Endothelial cell of umbilical vein (primary cell): ENCODE measurements around the gene IGFBP2. TPM values are rescaled to one million over a fixed set of nuclear protein-coding genes. Genes with fewer than 3 reads are reported as not detected.

Experiments used
- BruUV-seq: library from RNA; stranded (reverse); fragments of 400-500 nt; replicated peaks from 2 replicates; lab custom pipeline; 2021; lab: Mats Ljungman, UMichigan
- CTCF ChIA-PET: fragments of 300-600, 350-600 bp; sonication (Branson Sonifier 250); formaldehyde crosslinking; loops from one replicate; lab custom pipeline; 2021; ENCODE audit warnings: antibody characterized with exemption, inconsistent platforms; lab: Charles Lee
- POLR2A ChIA-PET: fragments of 300-600, 350-600 bp; sonication (Branson Sonifier 250); formaldehyde crosslinking; loops from one replicate; lab custom pipeline; 2021; ENCODE audit warnings: antibody characterized with exemption, inconsistent platforms; lab: Charles Lee
- DNase-seq: peaks from one replicate; pipeline ENCODE4 v3.0.0-alpha.2; 2011; ENCODE audit warnings: low read depth, low spot score
- FAIRE-seq: peaks from 2 replicates; lab custom pipeline; 2011; peaks lifted over from hg19 to GRCh38; lab: Jason Lieb, UNC
- H2AFZ ChIP-seq: 2 replicates; pipeline ENCODE4 v1.6.0; 2012; ENCODE audit warnings: low read depth, low read length, control low read depth, inconsistent platforms
- H3K27ac ChIP-seq: 2 replicates; pipeline ENCODE4 v1.5.1; 2011; ENCODE audit warnings: low read depth, mild to moderate bottlenecking, control low read depth, low read length, moderate library complexity; ENCODE audit not compliant: insufficient read depth
- H3K27me3 ChIP-seq, 2 experiments: 2 replicates each; pipeline versions ENCODE4 v1.6.0 to v1.6.1; 2011; ENCODE audit warnings: low read length in 2 of 2, mixed read lengths in 1 of 2; ENCODE audit not compliant: control insufficient read depth in 2 of 2, insufficient read depth in 2 of 2
- H3K36me3 ChIP-seq, 2 experiments: 2 replicates in 1 of 2; 3 replicates in 1 of 2; pipeline ENCODE4 v1.5.1; 2011; ENCODE audit warnings: low read length in 2 of 2, mild to moderate bottlenecking in 1 of 2, moderate library complexity in 1 of 2; ENCODE audit not compliant: control insufficient read depth in 2 of 2, insufficient read depth in 2 of 2; ENCODE audit errors: extremely low read depth in 1 of 2
- H3K4me1 ChIP-seq: 3 replicates; pipeline ENCODE4 v1.5.1; 2011; ENCODE audit warnings: mild to moderate bottlenecking, low read length; ENCODE audit not compliant: control insufficient read depth, insufficient read depth; ENCODE audit errors: extremely low read depth
- H3K4me2 ChIP-seq: 2 replicates; pipeline ENCODE4 v1.6.1; 2011; ENCODE audit warnings: low read length, control low read depth, mixed read lengths; ENCODE audit not compliant: insufficient read depth
- H3K4me3 ChIP-seq, 3 experiments: fragments of 200-600 bp in 1 of 3; sonication (generic), shearing (Covaris generic) in 1 of 3; replicated peaks in 1 of 3; 2 replicates each; pipeline ENCODE4 v1.5.1; 2011 to 2016; ENCODE audit warnings: control low read depth in 3 of 3, low read length in 3 of 3, mild to moderate bottlenecking in 2 of 3, inconsistent platforms in 1 of 3, low read depth in 1 of 3, moderate library complexity in 1 of 3; ENCODE audit not compliant: insufficient read depth in 1 of 3
- H3K79me2 ChIP-seq: 2 replicates; pipeline ENCODE4 v1.6.0; 2012; ENCODE audit warnings: low read length, inconsistent platforms; ENCODE audit not compliant: control insufficient read depth, insufficient read depth
- H3K9ac ChIP-seq: replicated peaks from 2 replicates; pipeline ENCODE3; 2011; ENCODE audit warnings: low read length, control low read depth; ENCODE audit not compliant: insufficient read depth; ENCODE audit errors: extremely low read depth
- H3K9me1 ChIP-seq: replicated peaks from 3 replicates; pipeline ENCODE4 v1.6.0; 2011; ENCODE audit warnings: mild to moderate bottlenecking, low read length; ENCODE audit not compliant: control insufficient read depth, insufficient read depth; ENCODE audit errors: extremely low read depth
- H3K9me3 ChIP-seq: replicated peaks from 2 replicates; pipeline ENCODE4 v1.5.1; 2012; ENCODE audit warnings: low read length, inconsistent platforms; ENCODE audit not compliant: control insufficient read depth, insufficient read depth
- H4K20me1 ChIP-seq: replicated peaks from 2 replicates; pipeline ENCODE3; 2011; ENCODE audit warnings: mild to moderate bottlenecking, low read length; ENCODE audit not compliant: control insufficient read depth, insufficient read depth; ENCODE audit errors: extremely low read depth
- CTCF ChIP-seq, 2 donors: IDR thresholded peaks; 1 replicate in 1 of 2; 2 replicates in 1 of 2; pipeline ENCODE4 v1.5.1; 2011; ENCODE audit warnings: low read length in 2 of 2, mild to moderate bottlenecking in 2 of 2, moderate library complexity in 2 of 2, control low read depth in 1 of 2, inconsistent platforms in 1 of 2, low read depth in 1 of 2; ENCODE audit not compliant: insufficient read depth in 1 of 2; ENCODE audit errors: extremely low read depth in 1 of 2
- EZH2 ChIP-seq: IDR thresholded peaks from 2 replicates; pipeline ENCODE4 v1.6.1; 2012; ENCODE audit warnings: borderline replicate concordance, low read depth, mild to moderate bottlenecking, moderate library complexity, low read length, inconsistent platforms; ENCODE audit not compliant: severe bottlenecking
- FOS ChIP-seq: IDR thresholded peaks from 2 replicates; pipeline ENCODE4 v1.6.1; 2011; ENCODE audit warnings: mild to moderate bottlenecking, low read length, moderate library complexity, borderline replicate concordance; ENCODE audit not compliant: insufficient read depth
- GATA2 ChIP-seq: IDR thresholded peaks from 2 replicates; pipeline ENCODE4 v1.7.0; 2011; ENCODE audit warnings: low read depth, mild to moderate bottlenecking, moderate library complexity, mixed read lengths, low read length; ENCODE audit not compliant: insufficient read length, insufficient read depth
- JUN ChIP-seq: IDR thresholded peaks from 2 replicates; pipeline ENCODE4 v1.6.1; 2011; ENCODE audit warnings: borderline replicate concordance, low read depth; ENCODE audit not compliant: insufficient read length, insufficient read depth
- MAX ChIP-seq: IDR thresholded peaks from 2 replicates; pipeline ENCODE4 v1.6.1; 2011; ENCODE audit not compliant: insufficient read depth, insufficient read length
- MYC ChIP-seq: IDR thresholded peaks from one replicate; pipeline ENCODE4 v1.6.1; 2011; ENCODE audit warnings: mild to moderate bottlenecking, low read depth, low read length
- POLR2A ChIP-seq: IDR thresholded peaks from 2 replicates; pipeline ENCODE4 v1.6.1; 2012; ENCODE audit warnings: low read depth, mild to moderate bottlenecking, control low read depth, low read length
- POLR2AphosphoS5 ChIP-seq: IDR thresholded peaks from 2 replicates; pipeline ENCODE4 v1.6.1; 2012; ENCODE audit warnings: low read depth, mild to moderate bottlenecking, control low read depth, low read length, moderate library complexity; ENCODE audit not compliant: insufficient read depth
- dilution Hi-C: fragments of 300-500 bp; cut with MboI; formaldehyde crosslinking; loops from one replicate; pipeline ENCODE4 v1.15.0; 2019; ENCODE audit warnings: low sequenced_read_pairs; ENCODE audit not compliant: extremely low pct_ligation_motif_present
- intact Hi-C: fragments of 100-400 bp; cut with micrococcal nuclease; formaldehyde crosslinking; loops from one replicate; pipeline ENCODE4 v1.10.0; 2022
- polyA plus RNA-seq, 4 experiments: library from polyadenylated mRNA; depleted of rRNA in 3 of 4; stranded (reverse) in 3 of 4; unstranded in 1 of 4; fragments of >200 nt; gene quantifications; 2 replicates each; pipeline versions ENCODE4 v1.2.1 to v1.2.3, GENCODE V29; 2011 to 2012; ENCODE audit warnings: missing spikeins in 1 of 4
- total RNA-seq: library from RNA; stranded (reverse); gene quantifications from 2 replicates; pipeline ENCODE4 v1.2.3, GENCODE V29; 2021

IGFBP2 gene
- total and polyA plus RNA-seq, 2 donors (not counting 3 experiments of a cell fraction or from before 2014, with no cell fraction given), result 212 to 261 TPM

- H3K9me1 ChIP-seq, result no peaks in the 10 kb centered on the region
- no peak overlapping the region for H2AFZ ChIP-seq
- FAIRE-seq (no peak), DNase-seq (no peak)
- H4K20me1 ChIP-seq, result no peaks in the 10 kb centered on the region
- TF ChIP-seq POLR2AphosphoS5, result no peak
- no peak for TF ChIP-seq GATA2
- TF ChIP-seq MAX, result no peak
- no peak for TF ChIP-seq FOS
- no peak for TF ChIP-seq CTCF (IDR thresholded peaks at IDR 0.05; ENCODE audit: extremely low read depth in 1 of 2, insufficient read depth in 1 of 2, low read depth in 1 of 2, low read length in 2 of 2)
- TF ChIP-seq EZH2, result no peak
- TF ChIP-seq POLR2A, result no peak
- no peak for TF ChIP-seq JUN
- TF ChIP-seq MYC, result no peak
- no peaks in the 10 kb centered on the region for H3K79me2 ChIP-seq
- no TSS peak for BruUV-seq
- no peak overlapping the region for H3K4me2 ChIP-seq
- dilution Hi-C loops, result no loop called here
- intact Hi-C loops, result no loop called here
- H3K9me3 ChIP-seq, result no peaks in the 10 kb centered on the region
- peaks cover 41 to 46% of the 10 kb centered on the region in 2 experiments for H3K27me3 ChIP-seq
- ChIA-PET POLR2A (no interaction called here), CTCF (interaction anchor here (0.6 to 3.8 kb wide), 12 partner anchors 8 to 1014 kb away, joined by 3 to 31 read pairs (median 4); no protein-coding TSS in a partner anchor)
- H3K9ac ChIP-seq, result no peak overlapping the region
- no peaks in the 10 kb centered on the region for H3K36me3 ChIP-seq
- H3K4me3 ChIP-seq, result no peak overlapping the region
- no peaks in the 10 kb centered on the region for H3K4me1 ChIP-seq
- no peak overlapping the region for H3K27ac ChIP-seq
These were observed 66.9 kb downstream of the IGFBP2 start for GRCh38 chr2:216700088-216700567.
